HG03025 (cell line): ENCODE measurements around the gene GRIP2.

Source experiments
- ATAC-seq: cut with Tn5 transposase; IDR thresholded peaks from one replicate; pipeline ENCODE4 v1.9.1; 2021; ENCODE audit warnings: mild to moderate bottlenecking, moderate library complexity; ENCODE audit not compliant: unreplicated experiment, low FRiP score

GRIP2 gene

DNA sequence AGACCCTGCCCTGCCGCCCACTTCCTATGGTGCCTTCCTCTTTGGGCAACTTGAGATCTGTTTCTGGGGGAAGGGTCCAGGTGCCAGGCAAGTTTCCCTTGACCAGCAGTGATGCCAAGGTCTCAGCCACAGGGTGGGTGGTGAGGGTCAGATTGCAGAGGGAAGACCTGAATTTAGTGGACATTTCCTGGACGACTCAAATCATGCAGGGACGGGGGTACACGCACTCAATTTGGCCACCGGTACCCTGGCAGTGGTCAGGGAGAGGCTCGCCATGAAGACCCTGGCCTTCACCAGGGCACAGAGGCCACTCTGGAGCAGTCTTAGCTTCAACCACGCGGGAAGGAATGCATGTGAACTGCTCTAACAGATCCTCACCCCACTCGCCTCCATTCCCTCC, 1.5 kb upstream of the GRIP2 start:
- no peak for ATAC-seq

DNA sequence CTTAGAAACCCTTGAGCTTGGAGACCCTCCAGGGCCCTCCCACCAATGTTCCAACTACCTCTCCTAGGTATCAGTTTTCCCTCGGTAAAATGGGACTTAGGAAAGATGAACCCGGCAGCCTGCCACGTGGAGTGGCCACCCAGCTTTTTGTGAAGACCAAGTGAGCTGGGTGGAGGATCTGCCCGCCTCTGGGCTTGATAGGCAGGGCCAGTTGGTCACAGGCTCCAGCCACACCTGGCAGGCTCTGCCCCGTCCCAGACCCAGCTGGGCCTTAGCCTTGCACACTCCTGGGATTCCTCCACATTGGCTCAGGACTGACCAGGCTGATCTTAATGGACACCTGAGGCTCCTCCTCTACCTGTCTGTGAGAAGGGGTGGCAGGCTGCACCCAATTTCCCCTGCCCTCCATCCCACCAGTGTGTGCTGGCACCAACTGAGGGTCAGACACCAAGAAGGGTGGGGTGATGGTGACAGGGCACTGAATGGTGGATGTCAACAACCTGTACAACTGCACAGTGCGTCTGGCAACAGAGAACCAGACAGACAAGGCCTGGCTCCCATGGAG, 761 bp upstream of the GRIP2 start:
- ATAC-seq, result no peak

DNA sequence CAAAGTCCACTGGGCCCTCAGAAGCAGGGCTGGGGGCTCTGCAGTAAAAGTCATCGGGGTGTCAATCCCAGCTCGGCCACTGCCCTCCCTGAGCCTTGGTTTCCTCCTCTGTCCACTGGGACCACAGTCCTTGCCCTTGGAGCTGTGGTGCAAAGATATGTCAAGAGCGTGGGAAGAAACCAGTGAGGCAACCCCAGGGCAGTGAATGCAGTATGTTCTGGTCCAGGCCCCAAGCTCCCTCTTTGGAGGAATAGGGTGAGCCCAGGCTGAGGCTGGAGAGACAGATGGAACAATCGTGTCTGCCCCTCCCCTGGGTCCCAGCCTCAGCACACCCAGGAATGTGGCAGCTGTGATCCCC, 779 bp downstream of the GRIP2 start:
- no peak for ATAC-seq

DNA sequence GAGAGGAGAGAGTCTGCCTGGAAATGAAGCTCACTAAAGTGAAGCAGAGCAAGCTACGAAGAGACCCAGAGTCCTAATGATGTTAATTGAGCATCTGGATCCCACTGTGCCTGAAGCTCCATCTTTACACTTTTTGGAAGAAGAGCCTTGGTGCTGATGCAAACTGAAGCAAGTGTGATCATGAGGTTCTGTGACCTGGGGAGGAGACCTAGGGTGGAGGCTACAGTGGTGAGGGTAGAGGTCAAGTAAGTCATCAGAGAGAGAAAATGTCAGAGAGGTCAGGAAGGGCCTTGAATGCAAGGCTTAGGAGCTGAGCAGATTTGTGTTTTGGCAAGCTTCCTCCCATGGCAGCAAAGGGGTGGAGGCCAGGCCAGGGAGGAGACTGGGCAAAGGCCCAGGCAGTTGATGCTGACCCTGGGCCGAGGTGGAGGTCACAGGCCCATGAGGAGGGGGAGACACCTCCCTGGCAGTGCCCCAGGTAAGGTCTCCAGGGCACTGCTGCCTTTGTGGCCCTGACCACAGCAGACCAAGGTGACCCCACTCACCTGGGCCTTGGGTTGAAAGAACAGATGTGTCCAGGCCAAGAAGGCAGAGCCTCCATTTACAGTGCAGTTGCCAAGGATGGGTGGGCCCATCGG, 1.6 kb downstream of the GRIP2 start:
- no peak for ATAC-seq

DNA sequence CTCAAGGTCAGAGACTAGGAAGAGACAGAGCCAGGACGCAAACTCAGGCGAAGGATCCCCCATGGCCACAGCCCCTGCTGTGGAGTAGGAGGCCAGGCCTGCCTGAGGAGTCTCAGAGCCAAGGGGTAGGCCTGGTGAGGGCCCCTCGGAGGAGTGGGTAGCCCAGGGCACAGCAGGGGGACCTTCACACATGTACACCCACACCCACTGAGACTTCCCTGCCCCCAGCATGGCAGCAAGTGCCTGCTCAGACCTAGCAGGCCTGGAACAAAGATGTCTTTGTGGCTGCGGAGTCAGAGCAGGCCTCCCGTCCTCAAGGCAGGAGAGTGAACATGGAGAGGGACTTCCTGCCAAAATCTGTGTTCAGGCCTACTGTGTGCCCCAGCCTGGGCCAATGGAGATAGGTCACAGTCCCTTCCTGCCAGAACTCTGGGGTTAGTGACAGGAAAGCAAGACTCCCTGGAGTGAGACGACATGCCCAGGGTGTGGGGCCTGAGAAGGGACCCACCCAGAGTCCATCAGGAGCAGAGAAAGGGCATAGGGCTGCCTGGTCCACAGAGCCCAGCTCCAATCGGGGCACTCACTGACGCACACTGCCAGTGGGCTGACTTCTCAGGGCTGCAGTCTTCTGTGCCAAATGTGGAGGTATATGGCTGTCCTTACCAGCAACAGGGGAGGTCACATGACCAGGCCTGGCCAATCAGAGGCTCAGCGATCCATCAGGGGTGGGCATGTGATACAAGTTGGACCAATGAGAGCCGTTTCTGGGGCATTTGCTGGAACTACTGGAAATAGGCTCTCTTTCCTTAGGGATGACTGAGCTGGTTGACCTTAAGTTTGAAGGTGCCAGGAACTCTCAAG, 2.3 kb downstream of the GRIP2 start:
- no peak for ATAC-seq

DNA sequence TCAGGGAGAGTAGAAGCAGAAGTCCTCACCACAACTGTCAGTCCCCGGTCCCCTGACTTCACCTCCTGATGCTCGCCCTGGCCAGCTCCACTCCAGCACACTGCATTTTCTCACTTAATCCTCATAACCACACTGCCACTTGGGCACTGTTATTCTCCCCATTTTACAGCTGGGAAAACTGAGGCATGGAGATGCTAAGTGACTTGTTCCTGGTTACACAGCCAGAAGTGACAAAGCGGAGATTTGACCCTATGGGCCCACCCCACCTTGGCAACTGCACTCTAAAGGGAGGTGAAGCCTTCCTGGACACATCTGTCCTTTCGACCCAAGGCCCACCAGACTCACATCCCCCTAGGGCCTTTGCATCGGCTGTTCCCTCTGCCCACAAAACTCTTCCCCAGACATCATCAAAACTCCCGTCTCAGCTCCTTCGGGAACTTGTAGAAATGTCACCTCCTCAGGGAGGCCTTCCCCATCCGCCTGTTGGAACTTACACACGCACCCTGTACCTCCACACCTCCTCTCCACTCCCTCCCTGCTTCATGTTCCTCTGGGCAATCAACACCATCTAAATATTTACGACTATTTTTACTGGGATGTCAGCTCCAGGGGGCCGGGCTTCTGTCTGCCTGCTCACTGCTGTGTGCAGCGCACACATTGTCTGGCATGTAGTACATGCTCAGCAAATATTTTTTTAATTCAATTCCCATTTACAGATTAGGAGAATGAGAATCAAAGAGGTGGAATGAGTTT, 3.1 kb downstream of the GRIP2 start:
- no peak for ATAC-seq

DNA sequence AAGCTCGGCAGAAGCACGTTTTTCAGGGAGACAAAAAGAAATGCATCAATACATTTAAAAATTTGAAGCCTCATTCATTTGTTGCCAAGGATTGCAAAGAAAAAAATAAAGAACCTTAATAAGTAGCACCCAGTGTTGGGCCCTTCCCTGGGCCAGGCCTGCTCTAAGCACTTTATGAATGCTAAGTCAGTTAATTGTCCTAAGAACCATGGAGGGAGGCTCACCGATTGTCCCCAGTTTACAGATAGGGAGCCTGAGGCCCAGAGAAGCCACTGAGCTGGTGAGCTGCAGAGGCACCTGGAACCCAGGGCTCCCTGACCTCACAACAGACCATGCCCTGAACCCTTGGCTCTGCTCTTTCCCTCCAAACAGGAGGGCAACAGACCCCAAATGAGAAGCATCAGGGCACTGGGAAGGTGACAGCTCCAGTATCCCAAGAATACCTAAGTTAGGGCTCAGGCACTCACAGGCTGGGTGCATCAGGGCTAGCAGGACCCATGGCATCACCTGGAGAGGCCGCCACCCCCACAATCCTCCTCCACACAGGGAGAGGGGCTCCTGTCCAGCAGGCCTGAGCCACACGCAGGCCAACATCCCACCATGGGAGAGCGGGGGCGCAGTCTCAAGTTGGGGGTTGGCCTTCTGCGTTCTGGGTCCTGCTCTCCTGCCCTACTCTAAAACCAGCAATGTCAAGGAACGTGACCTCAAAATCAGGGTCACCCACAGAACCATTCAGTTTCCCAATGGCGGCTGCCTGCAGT, 3.9 kb downstream of the GRIP2 start:
- no peak for ATAC-seq

DNA sequence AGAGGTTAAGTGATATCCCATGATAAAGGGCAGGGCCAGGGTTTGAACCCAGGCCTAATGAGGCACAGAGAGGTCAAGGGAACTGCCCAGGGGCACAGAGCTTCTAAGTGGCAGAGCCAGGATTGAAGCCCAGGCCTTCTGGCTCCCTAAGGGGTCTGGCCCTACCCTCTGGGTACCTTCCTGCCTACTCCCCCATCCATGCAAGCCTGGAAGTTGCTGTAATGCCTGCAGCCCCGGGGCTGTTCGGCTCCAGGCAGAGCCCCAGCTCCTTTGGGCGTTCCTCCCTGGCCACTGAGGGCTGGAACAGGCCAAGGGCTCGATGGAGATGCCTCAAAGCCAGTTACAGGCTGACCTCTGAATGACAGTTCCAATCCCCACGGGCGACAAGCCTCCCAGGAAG, 4.5 kb downstream of the GRIP2 start:
- ATAC-seq, result no peak

DNA sequence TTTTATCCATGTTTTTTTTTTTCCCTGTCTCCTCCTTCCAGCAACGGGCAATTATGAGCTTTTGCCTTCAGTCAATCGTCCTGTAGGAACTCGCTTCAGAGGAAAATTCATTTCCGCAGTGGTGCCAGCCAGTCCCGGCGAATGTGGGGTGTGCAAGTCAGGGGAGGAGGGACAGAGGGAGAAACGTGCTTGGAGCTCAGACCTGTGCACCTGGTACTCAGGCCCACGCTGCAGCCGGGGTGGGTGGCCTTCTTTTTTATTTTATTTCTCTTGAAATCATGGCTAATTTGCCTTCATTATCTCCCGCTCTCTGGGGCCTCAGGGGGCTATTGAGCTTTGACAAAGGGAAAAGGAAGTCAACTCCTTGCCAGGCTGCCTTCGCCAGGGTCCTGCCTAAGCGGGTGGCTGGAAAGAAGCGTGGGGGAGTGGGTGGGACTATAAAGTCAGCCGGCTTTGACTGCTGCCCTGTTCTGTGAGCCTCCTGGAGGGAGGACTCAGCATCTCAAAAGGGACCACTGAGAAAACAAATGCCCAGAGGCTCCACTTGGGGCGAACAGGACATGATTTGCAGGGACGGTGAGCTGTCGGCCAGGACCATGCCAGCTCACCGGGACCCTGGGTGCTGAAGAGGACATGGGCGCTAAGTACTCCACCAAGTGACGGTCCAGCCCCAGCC, 5.5 kb downstream of the GRIP2 start:
- ATAC-seq, result no peak

DNA sequence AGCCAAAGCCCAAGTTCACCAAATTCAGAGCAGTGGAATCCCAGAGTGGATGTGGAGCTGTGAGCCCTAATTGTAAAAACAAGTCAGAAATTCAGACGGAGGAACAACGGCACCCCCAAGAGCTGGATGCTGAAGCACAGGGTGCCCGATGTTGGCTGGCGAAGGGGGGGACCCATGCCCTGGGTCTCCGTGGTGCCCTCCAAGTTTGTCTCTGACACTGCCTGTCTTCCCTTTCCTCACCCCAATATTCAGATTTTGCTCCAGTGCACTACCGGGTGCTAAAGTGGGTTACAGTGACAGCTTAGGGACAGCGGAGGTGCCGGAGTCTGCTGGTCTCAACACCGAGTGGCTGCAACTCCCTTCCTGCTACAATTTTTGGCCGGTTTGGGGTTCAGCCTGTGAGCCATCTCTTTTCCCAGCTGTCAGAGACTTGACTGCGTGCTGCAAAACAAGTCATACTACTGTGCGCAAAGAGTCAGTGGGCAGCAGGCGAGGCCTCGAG, 6.6 kb downstream of the GRIP2 start:
- ATAC-seq, result no peak

DNA sequence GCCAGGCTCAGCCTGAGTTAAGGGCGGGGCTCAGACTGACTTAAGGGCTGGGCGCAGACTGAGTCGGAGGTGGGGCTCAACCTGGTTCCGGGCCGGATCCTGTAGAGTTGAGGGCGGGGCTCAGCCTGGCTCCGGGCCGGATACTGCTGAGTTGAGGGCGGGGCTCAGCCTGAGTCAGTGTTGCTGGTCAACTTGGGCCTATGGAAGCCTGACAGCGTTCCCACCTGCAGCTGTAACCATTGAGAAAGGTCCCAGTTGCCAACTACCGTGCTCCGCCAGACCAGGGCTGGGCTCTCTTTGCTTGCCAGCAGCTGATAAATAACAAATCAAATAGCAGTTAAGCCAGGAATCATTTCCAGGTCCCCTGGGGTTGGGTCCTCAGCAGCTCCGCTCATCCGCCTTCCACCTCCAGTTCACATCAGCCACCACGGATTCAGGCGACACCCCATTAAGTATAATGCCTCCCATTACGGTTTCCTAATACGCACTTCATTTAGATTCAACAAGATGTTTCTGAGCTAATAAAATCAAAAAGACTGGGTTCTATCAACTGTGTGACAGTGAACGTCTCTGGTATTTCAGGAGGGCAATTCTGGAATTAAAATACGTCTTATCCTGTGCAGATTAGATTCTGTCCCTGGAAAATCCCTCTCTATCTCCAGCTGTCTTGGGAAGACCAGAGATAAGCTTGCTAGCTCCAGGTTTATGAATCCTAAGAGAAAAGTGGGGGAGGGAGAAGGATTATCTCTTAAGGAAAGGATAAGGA, 7.3 kb downstream of the GRIP2 start:
- no peak for ATAC-seq

DNA sequence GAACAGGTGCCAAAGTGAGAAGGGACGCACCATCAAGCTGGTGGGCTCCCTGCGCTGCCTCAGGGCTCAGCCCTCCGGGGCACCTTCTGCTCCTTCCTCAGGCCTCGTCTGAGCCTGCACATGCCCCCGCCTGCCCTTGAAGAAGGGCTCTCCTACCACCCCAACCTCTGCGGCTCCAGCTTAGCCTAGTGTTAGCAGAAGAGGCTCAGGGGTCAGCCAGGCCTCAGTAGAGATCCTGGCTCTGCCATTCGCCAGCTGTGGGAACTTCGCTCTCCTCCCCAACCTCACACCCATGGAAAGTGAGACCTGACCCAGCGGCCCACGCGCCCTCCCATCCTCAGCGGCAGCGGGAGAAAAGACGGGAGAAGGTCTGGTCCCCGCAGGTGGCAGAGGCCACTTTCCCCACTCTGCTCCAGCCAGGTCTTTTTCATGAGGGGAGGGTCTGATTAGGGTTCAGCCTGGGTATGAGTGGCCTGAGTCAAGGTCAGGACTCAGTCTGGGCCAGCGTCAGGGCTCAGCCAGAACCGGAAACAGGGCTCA, 8.2 kb downstream of the GRIP2 start:
- ATAC-seq, result no peak

DNA sequence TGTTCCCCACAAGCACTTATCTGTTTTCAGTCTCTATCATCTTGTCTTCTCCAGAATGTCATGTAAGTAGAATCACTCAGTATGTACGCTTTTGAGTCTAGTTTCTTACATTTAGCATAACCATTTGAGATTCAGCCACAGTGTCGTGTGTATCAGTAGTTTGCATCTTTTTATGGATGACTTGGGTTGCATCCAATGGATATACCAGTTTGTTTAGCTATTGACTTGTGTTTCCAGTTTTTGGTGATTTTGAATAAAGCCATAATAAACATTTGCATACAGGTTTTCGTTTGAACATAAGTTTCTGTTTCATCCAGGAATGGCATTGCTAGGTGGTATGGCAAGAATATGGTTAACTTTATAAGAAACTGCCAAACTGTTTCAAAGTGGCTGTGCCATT, 12.1 kb downstream of the GRIP2 start:
- no peak for ATAC-seq

DNA sequence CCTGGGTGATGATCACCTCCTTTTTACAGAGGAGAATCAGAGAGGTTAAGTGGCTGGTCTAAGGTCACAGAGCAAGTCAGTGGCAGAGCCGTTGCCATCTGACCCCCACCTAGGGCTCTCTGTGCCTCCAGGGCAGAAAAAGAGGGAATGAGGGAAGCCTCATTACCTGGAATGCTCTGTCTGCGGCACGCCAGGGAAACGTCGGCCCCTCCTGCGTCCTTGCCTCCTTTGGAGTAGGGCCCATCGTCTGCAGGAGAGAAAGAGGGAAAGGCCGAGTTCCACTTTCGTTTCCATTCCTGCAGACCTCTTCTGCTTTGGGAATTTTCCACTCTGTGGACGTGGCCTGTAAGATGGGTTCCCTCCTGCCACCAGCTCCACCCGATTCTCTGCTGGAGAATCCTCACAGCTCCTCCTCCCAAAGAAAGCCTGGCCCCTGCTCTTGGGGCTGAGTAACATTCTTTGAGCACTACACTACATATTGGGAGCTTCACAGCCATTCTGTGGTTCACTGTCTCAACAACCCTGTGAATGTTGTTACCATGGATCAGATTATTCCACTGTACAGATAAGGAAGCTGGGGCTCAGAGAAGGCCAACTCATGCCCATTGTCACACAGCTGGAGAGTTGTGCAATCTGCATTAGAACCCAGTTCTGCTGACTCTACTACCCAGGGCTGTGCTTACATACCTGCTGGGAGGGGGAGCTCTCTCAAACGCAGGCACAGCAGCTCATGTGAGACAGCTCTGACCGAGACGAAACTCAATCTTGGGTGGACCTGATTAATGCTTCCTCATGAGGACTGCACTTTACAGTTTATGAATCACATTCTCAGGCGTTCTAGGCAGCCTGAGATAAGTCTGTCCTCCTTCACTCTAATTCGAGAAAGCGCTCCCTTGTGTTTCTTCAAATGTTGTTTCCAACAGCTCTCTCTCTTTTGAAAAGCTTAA, 14.2 kb downstream of the GRIP2 start:
- ATAC-seq, result no peak

DNA sequence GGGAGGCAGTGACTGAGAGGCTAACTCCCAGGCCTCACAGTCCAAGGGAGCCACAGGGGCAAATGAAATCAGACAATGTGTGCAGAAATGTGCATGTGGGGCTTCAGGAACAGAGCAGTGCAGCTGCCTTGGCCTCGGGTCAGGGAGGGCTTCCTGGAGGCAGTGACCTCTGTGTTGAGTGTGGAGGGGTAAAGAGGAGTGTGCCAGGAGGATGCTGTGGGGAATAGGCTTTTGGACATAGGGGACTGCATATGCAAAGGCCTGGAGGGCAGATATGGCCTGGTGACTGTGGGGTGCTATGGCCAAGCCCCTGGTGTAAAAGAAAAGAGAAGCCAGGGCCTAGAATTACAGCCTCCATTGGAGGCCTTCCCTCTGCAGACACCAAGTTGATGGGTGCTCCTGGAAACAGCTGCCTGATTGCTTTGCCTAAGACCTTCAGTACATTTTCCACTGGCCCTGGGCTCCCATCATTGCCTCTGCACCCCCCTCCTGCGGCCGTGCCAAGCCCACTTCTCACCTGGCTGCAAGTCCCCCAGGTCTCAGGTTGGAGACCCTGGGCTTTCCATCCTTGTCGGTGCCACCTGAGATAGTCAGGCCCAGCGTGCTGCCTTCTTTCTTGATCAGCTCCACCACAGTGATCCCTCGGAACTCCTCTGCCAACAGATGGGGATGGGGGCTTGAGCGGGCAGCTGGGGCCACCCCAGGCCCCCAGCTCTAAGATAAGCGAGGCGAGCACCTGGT, 15.1 kb downstream of the GRIP2 start:
- no peak for ATAC-seq

DNA sequence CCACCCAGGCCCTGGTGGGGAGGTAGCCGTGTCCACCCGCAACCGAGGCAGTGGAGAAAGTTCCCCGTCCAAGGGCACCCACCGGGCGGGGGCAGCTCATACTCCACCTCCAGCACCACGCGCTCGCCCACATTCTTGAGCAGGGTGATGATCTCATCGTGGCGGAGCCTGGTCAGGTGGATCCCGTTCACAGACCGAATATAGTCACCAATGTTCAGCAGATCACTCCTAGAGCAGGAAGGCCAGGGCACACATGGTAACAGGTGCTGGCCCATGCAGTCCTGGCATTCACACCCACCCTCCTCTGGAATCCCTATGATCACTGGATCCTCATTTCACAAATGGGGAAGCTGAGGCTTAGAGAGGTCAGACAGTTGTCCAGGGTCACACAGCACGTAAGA, 15.8 kb downstream of the GRIP2 start:
- ATAC-seq, result no peak

DNA sequence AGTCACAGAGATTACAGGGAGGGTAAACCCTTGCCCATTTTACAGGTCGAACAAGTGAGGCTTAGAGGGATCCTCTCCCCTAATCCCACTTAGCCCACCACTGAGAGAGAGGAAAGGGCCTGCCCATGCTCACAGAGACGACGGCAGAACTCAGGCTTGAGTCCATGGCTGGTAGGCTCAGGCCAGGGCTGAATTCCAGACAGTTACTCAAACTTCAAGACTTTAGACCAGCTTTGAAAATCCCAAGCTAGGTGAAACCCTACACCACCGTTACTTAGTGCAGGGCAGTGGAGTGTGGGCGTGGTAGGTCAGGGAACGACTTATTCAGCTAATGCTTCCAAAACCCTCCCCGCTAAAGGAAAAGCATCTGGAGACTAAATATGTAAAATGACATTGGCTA, 16.4 kb downstream of the GRIP2 start:
- no peak for ATAC-seq
